Spleen (tissue), 7 donors: ENCODE results near the gene MRPS7.

Source experiments
- POLR2A ChIP-seq, 3 donors: fragments of 450-650 bp; IDR thresholded peaks; one replicate each; pipeline ENCODE4 v1.5.1; 2017; ENCODE audit warnings: antibody characterized with exemption in 3 of 3, mild to moderate bottlenecking in 1 of 3
- POLR2AphosphoS5 ChIP-seq, 3 donors: sonication (generic); formaldehyde crosslinking; IDR thresholded peaks; one replicate each; pipeline ENCODE4 v1.5.1; 2017; ENCODE audit warnings: antibody characterized with exemption in 3 of 3
- TF ChIP-seq, protein P1 (sequence below), 11 experiments: fragments of 200-600 bp in 7 of 11; fragments of 450-650 bp in 4 of 11; sonication (generic) in 4 of 11; IDR thresholded peaks in 8 of 11; conservative IDR thresholded peaks in 3 of 11; 1 replicate in 7 of 11; 2 replicates in 4 of 11; pipeline versions ENCODE4 v1.4.0 to v1.8.0; 2016 to 2021; ENCODE audit warnings: antibody characterized with exemption in 11 of 11, inconsistent platforms in 4 of 11, mild to moderate bottlenecking in 1 of 11
- donor health status: DM: no; HTN: no; CAD: no; lungs with moderate emphysema.
- donor health status: DM: no; HTN: no; CAD: no.
- donor health status: DM: no; HTN: no; CAD: no.

DNA sequence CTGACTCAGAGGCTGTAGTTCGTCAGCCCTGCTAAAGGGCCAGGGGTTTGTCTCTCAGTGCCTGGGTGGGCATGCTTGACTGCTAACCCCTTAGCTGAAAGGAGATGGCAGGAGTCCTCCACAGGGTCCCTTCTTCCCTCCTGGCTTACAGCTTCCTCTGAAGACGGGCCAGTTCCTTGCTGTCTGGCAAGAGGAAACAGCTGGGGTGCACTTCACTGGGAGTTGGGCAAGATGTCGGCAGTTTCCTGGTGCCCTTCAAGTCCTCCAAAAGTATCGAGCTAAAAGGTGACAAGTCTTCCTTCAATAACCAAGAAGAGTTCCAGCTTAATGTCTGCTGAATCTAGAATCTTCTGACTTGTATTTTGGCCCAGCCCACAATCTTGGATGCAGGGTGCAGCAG is 32.8 kb upstream of the MRPS7 start:
- no peak for TF ChIP-seq POLR2A (IDR thresholded peaks at IDR 0.05)
- TF ChIP-seq, protein P1, sequence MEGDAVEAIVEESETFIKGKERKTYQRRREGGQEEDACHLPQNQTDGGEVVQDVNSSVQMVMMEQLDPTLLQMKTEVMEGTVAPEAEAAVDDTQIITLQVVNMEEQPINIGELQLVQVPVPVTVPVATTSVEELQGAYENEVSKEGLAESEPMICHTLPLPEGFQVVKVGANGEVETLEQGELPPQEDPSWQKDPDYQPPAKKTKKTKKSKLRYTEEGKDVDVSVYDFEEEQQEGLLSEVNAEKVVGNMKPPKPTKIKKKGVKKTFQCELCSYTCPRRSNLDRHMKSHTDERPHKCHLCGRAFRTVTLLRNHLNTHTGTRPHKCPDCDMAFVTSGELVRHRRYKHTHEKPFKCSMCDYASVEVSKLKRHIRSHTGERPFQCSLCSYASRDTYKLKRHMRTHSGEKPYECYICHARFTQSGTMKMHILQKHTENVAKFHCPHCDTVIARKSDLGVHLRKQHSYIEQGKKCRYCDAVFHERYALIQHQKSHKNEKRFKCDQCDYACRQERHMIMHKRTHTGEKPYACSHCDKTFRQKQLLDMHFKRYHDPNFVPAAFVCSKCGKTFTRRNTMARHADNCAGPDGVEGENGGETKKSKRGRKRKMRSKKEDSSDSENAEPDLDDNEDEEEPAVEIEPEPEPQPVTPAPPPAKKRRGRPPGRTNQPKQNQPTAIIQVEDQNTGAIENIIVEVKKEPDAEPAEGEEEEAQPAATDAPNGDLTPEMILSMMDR (IDR thresholded peaks at IDR 0.05 in 8 of 11, conservative IDR thresholded peaks at IDR 0.05 in 3 of 11), result no peak
- TF ChIP-seq POLR2AphosphoS5 (IDR thresholded peaks at IDR 0.05), result no peak
